ENCODE results near the gene SYNDIG1L. TPM values are rescaled to one million over a fixed set of nuclear protein-coding genes. Genes with fewer than 3 reads are reported as not detected.

Gene SYNDIG1L
- total RNA-seq, 1 experiment from 2014 or later, result 0.33 TPM

- Histone ChIP-seq H3K4ac (ENCODE audit: low read depth, low read length) (no peak overlapping the region), H2BK120ac (ENCODE audit: low read depth, low read length, poor library complexity, severe bottlenecking) (no peak overlapping the region), H2AK5ac (ENCODE audit: insufficient read length, low read length) (no peak overlapping the region), H4K8ac (replicated peaks; ENCODE audit: insufficient read length, low read depth, low read length) (no peak overlapping the region), H3K14ac (ENCODE audit: insufficient read depth, low read length) (no peak overlapping the region), H3K4me2 (ENCODE audit: insufficient read depth, insufficient read length, low read length) (peak overlapping the region; percentile 20), H3K18ac (ENCODE audit: insufficient read length, low read depth, low read length) (no peak overlapping the region), H3K27ac (ENCODE audit: insufficient read length, low read depth, low read length) (no peak overlapping the region), H3K56ac (ENCODE audit: insufficient read length, low read depth, low read length) (no peak overlapping the region), H2AFZ (ENCODE audit: low read length) (no peak overlapping the region), H3K9ac (ENCODE audit: extremely low read depth, insufficient read length, low read length) (no peak overlapping the region), H4K91ac (ENCODE audit: insufficient read length, low read depth, low read length) (no peak overlapping the region), H3K4me1 (ENCODE audit: insufficient read depth, low read length) (peaks cover 2% of the 10 kb centered on the region; the same call in 1 of the 2 replicates), H3K23me2 (ENCODE audit: insufficient read length, low read depth, low read length, poor library complexity, severe bottlenecking) (no peaks in the 10 kb centered on the region), H3K79me1 (ENCODE audit: insufficient read depth, low read depth, low read length, poor library complexity, severe bottlenecking) (no peaks in the 10 kb centered on the region), H4K20me1 (ENCODE audit: control insufficient read depth, insufficient read depth, insufficient read length) (no peaks in the 10 kb centered on the region), H3K27me3 (ENCODE audit: insufficient read depth, low read length) (no peaks in the 10 kb centered on the region), H3K9me3 (ENCODE audit: control insufficient read depth, low read depth, low read length) (no peaks in the 10 kb centered on the region), H2BK20ac (ENCODE audit: low read depth, low read length, poor library complexity, severe bottlenecking) (no peak overlapping the region), H3K23ac (ENCODE audit: insufficient read length, low read depth, low read length) (no peak overlapping the region), H3K79me2 (ENCODE audit: insufficient read depth, low read length) (no peaks in the 10 kb centered on the region), H2BK5ac (ENCODE audit: insufficient read length, low read length) (no peak overlapping the region), H4K5ac (ENCODE audit: insufficient read length, low read depth, low read length) (no peak overlapping the region), H2BK12ac (ENCODE audit: insufficient read length, low read depth, low read length) (no peak overlapping the region), H2BK15ac (ENCODE audit: low read depth, low read length) (no peak overlapping the region), H3T11ph (ENCODE audit: low read length) (no peak overlapping the region)
- WGBS (ENCODE audit: extremely low coverage, insufficient read length, low lambda C conversion rate), result no CpG with 5 or more reads among the region's 12 CpGs
- Mint-ChIP-seq H3K9me3 (no peaks in the 10 kb centered on the region; a peak in 2 of 5 replicates), H3K36me3 (ENCODE audit: insufficient read depth in 1 of 3, low read depth in 3 of 3) (no peaks in the 10 kb centered on the region; a peak in 1 of 7 replicates), H3K4me3 (peak overlapping the region; percentile 3 to 65; a peak in 4 of 5 replicates), H3K27me3 (ENCODE audit: low read depth) (peaks cover 2% of the 10 kb centered on the region; the same call in 1 of the 2 replicates), H3K27ac (peak overlapping the region in 2 of 3 experiments; percentile 30 to 72; a peak in 3 of 7 replicates), H3K4me1 (peaks cover 43 to 54% of the 10 kb centered on the region in 2 experiments)
- peak; percentile 85 for DNase-seq
- TF ChIP-seq CTCF (conservative IDR thresholded peaks at IDR 0.05), result no peak
Observed at GRCh38 chr14:74401504-74402241, 24.3 kb downstream of the SYNDIG1L start.
